Naive thymus-derived CD4-positive, alpha-beta T cell (primary cell): Measurements from ENCODE around the gene JAKMIP2. TPM values are rescaled to one million over a fixed set of nuclear protein-coding genes. Genes with fewer than 3 reads are reported as not detected.

Experiments
- ATAC-seq: fragments of 150-1000 bp; cut with Tn5 transposase; 2 replicates; pipeline ENCODE4 v1.10.0; 2021; ENCODE audit warnings: mild to moderate bottlenecking, moderate library complexity
- CTCF ChIA-PET: fragments of 350-600 bp; sonication (Branson Sonifier 250); formaldehyde crosslinking; loops from one replicate; lab custom pipeline; 2021; ENCODE audit warnings: antibody characterized with exemption; lab: Charles Lee
- POLR2A ChIA-PET: fragments of 350-600 bp; sonication (Branson Sonifier 250); formaldehyde crosslinking; loops from one replicate; lab custom pipeline; 2021; ENCODE audit warnings: antibody characterized with exemption, inconsistent platforms; lab: Charles Lee
- DNase-seq, 9 donors: peaks; one replicate each; pipeline versions ENCODE4 v3.0.0 to v3.0.0-alpha.2; 2020 to 2022; ENCODE audit warnings: mixed read lengths in 1 of 9
- H3K27ac ChIP-seq: one replicate; pipeline ENCODE4 v1.7.0; 2013; ENCODE audit warnings: mild to moderate bottlenecking, low read depth, low read length, moderate library complexity
- H3K27me3 ChIP-seq, 2 donors: one replicate each; pipeline ENCODE4 v1.7.0; 2013; ENCODE audit warnings: low read length in 2 of 2, mild to moderate bottlenecking in 2 of 2, moderate library complexity in 2 of 2; ENCODE audit not compliant: control insufficient read depth in 2 of 2, insufficient read depth in 2 of 2
- H3K36me3 ChIP-seq, 3 experiments: 1 replicate in 2 of 3; 2 replicates in 1 of 3; pipeline ENCODE4 v1.7.0; 2013; ENCODE audit warnings: low read length in 3 of 3, mild to moderate bottlenecking in 3 of 3, moderate library complexity in 1 of 3; ENCODE audit not compliant: insufficient read depth in 3 of 3, control insufficient read depth in 2 of 3
- H3K4me1 ChIP-seq, 2 donors: one replicate each; pipeline ENCODE4 v1.7.0; 2013; ENCODE audit warnings: low read length in 2 of 2, mild to moderate bottlenecking in 2 of 2, moderate library complexity in 1 of 2; ENCODE audit not compliant: control insufficient read depth in 2 of 2, insufficient read depth in 2 of 2
- H3K4me3 ChIP-seq: 2 replicates; pipeline ENCODE4 v1.7.0; 2013; ENCODE audit warnings: mild to moderate bottlenecking, low read length
- H3K9me3 ChIP-seq, 3 experiments: 1 replicate in 2 of 3; 2 replicates in 1 of 3; pipeline ENCODE4 v1.7.0; 2013; ENCODE audit warnings: low read length in 3 of 3; ENCODE audit not compliant: control insufficient read depth in 2 of 3
- H3K27ac Mint-ChIP-seq, 9 donors: one replicate each; pipeline ENCODE4 v1.8.0; 2020 to 2022; ENCODE audit warnings: mixed read lengths in 9 of 9, mild to moderate bottlenecking in 8 of 9, moderate library complexity in 5 of 9, inconsistent platforms in 2 of 9
- H3K27me3 Mint-ChIP-seq, 5 donors: one replicate each; pipeline ENCODE4 v1.8.0; 2021 to 2022; ENCODE audit warnings: mixed read lengths in 5 of 5, mild to moderate bottlenecking in 1 of 5
- H3K36me3 Mint-ChIP-seq, 5 donors: one replicate each; pipeline ENCODE4 v1.8.0; 2020 to 2022; ENCODE audit warnings: mixed read lengths in 5 of 5, mild to moderate bottlenecking in 3 of 5, inconsistent platforms in 1 of 5
- H3K4me1 Mint-ChIP-seq, 7 donors: one replicate each; pipeline ENCODE4 v1.8.0; 2020 to 2022; ENCODE audit warnings: mixed read lengths in 7 of 7, mild to moderate bottlenecking in 3 of 7, inconsistent platforms in 1 of 7
- H3K4me3 Mint-ChIP-seq, 10 donors: one replicate each; pipeline ENCODE4 v1.8.0; 2020 to 2022; ENCODE audit warnings: mild to moderate bottlenecking in 10 of 10, mixed read lengths in 10 of 10, moderate library complexity in 6 of 10, inconsistent platforms in 2 of 10
- H3K9me3 Mint-ChIP-seq, 11 donors: one replicate each; pipeline ENCODE4 v1.8.0; 2020 to 2022; ENCODE audit warnings: mixed read lengths in 11 of 11, mild to moderate bottlenecking in 4 of 11, inconsistent platforms in 1 of 11, moderate library complexity in 1 of 11
- intact Hi-C, 2 donors: fragments of 100-400 bp; cut with micrococcal nuclease; formaldehyde crosslinking; loops; one replicate each; pipeline ENCODE4 v1.15.1; 2023
- polyA plus RNA-seq, 2 donors: library from polyadenylated mRNA; unstranded; fragments of 300-500 nt; fragmentation: Illumina TruSeq; gene quantifications; one replicate each; pipeline ENCODE4 v1.2.3, GENCODE V29; 2021
- total RNA-seq, 6 experiments: library from RNA in 5 of 6; stranded (reverse) in 5 of 6; gene quantifications; 1 replicate in 5 of 6; 2 replicates in 1 of 6; pipeline ENCODE4 v1.2.3 and lab custom pipeline; 2021 to 2026

JAKMIP2 gene
- total and polyA plus RNA-seq, 7 experiments from 2014 or later: 0.16 to 4.5 (median 0.88) TPM

- no peaks in the 10 kb centered on the region for H3K9me3 ChIP-seq
- no peak overlapping the region for H3K4me3 ChIP-seq
- no peak overlapping the region for H3K4me3 Mint-ChIP-seq
- no peaks in the 10 kb centered on the region for H3K4me1 Mint-ChIP-seq
- H3K36me3 ChIP-seq: no peaks in the 10 kb centered on the region
- ATAC-seq: no peak
- H3K9me3 Mint-ChIP-seq: peaks cover 0 to 8% (median 0%) of the 10 kb centered on the region in 11 donors
- POLR2A ChIA-PET: no interaction called here
- H3K36me3 Mint-ChIP-seq: peaks cover 0 to 3% (median 0%) of the 10 kb centered on the region in 5 donors
- no peaks in the 10 kb centered on the region for H3K4me1 ChIP-seq
- intact Hi-C loops: no loop called here
- peaks cover 0 to 11% (median 5%) of the 10 kb centered on the region in 5 donors for H3K27me3 Mint-ChIP-seq
- DNase-seq: no peak
- CTCF ChIA-PET: no interaction called here
- H3K27me3 ChIP-seq: no peaks in the 10 kb centered on the region
- H3K27ac Mint-ChIP-seq: no peak overlapping the region
- H3K27ac ChIP-seq: no peak overlapping the region
Measured at GRCh38 chr5:147544556-147544955, 238.0 kb downstream of the JAKMIP2 start.

- Histone ChIP-seq H3K36me3 (no peaks in the 10 kb centered on the region), H3K27me3 (no peaks in the 10 kb centered on the region), H3K27ac (no peak overlapping the region), H3K9me3 (no peaks in the 10 kb centered on the region), H3K4me3 (no peak overlapping the region), H3K4me1 (no peaks in the 10 kb centered on the region)
- Mint-ChIP-seq H3K27ac (no peak overlapping the region), H3K36me3 (peaks cover 0 to 4% (median 0%) of the 10 kb centered on the region in 5 donors), H3K27me3 (peaks cover 0 to 7% (median 0%) of the 10 kb centered on the region in 5 donors), H3K4me1 (no peaks in the 10 kb centered on the region), H3K9me3 (peaks cover 0 to 8% (median 0%) of the 10 kb centered on the region in 11 donors), H3K4me3 (no peak overlapping the region)
- intact Hi-C loops: no loop called here
- ATAC-seq: no peak
- POLR2A ChIA-PET: no interaction called here
- CTCF ChIA-PET: no interaction called here
- DNase-seq: no peak
Measured at GRCh38 chr5:147539053-147539452, 243.5 kb downstream of the JAKMIP2 start.

GRCh38 chr5:147538236-147538635 lies 244.3 kb downstream of the JAKMIP2 start:
- Mint-ChIP-seq H3K4me1 (no peaks in the 10 kb centered on the region), H3K27ac (no peak overlapping the region), H3K27me3 (peaks cover 0 to 7% (median 0%) of the 10 kb centered on the region in 5 donors), H3K36me3 (peaks cover 0 to 4% (median 0%) of the 10 kb centered on the region in 5 donors), H3K9me3 (peaks cover 0 to 8% (median 0%) of the 10 kb centered on the region in 11 donors), H3K4me3 (no peak overlapping the region)
- no peaks in the 10 kb centered on the region for H3K9me3 ChIP-seq
- POLR2A ChIA-PET: no interaction called here
- H3K36me3 ChIP-seq: no peaks in the 10 kb centered on the region
- H3K4me1 ChIP-seq: no peaks in the 10 kb centered on the region
- H3K27me3 ChIP-seq: no peaks in the 10 kb centered on the region
- ATAC-seq (no peak), DNase-seq (no peak)
- no peak overlapping the region for H3K27ac ChIP-seq
- CTCF ChIA-PET: no interaction called here
- no peak overlapping the region for H3K4me3 ChIP-seq
- intact Hi-C loops: no loop called here

Other genes starting within 250 kb of the JAKMIP2 start
- not detected for gene SPINK1, start 48.9 kb upstream of the JAKMIP2 start, total RNA-seq
- not detected for gene SPINK1, start 48.9 kb upstream of the JAKMIP2 start, polyA plus RNA-seq
- gene SCGB3A2, start 96.0 kb upstream of the JAKMIP2 start, total RNA-seq: not detected
- gene SCGB3A2, start 96.0 kb upstream of the JAKMIP2 start, polyA plus RNA-seq: not detected
- gene C5orf46, start 123.8 kb upstream of the JAKMIP2 start, total RNA-seq: not detected
- not detected for gene C5orf46, start 123.8 kb upstream of the JAKMIP2 start, polyA plus RNA-seq